Neural cell (in vitro differentiated cells): ENCODE results near the gene ASIC3.

Experiments
- EP300 ChIP-seq: fragments of 450-650 bp; conservative IDR thresholded peaks from 2 replicates; pipeline ENCODE4 v1.6.1; 2014; ENCODE audit warnings: antibody characterized with exemption, mild to moderate bottlenecking, moderate library complexity; ENCODE audit not compliant: poor library complexity, severe bottlenecking
- EZH2 ChIP-seq: fragments of 200-600, 300-800 bp; shearing (Covaris generic), sonication (generic); IDR thresholded peaks from 2 replicates; pipeline ENCODE4 v1.6.1; 2014; ENCODE audit warnings: antibody characterized with exemption, low read length, borderline replicate concordance, mild to moderate bottlenecking; ENCODE audit not compliant: insufficient read depth, poor library complexity, severe bottlenecking
- MXI1 ChIP-seq: fragments of 450-650 bp; conservative IDR thresholded peaks from 2 replicates; pipeline ENCODE4 v1.6.1; 2014; ENCODE audit warnings: antibody characterized with exemption, mild to moderate bottlenecking; ENCODE audit not compliant: poor library complexity, severe bottlenecking
- POLR2AphosphoS5 ChIP-seq: IDR thresholded peaks from 2 replicates; pipeline ENCODE4 v1.6.1; 2012
- TF ChIP-seq, protein P1 (sequence below): fragments of 450-650 bp; IDR thresholded peaks from 2 replicates; pipeline ENCODE4 v1.5.1; 2014; ENCODE audit warnings: antibody characterized with exemption, mild to moderate bottlenecking, moderate library complexity; ENCODE audit not compliant: poor library complexity, severe bottlenecking
- TF ChIP-seq, protein P2 (sequence below): IDR thresholded peaks from 2 replicates; pipeline ENCODE4 v1.6.1; 2012; ENCODE audit warnings: borderline replicate concordance

DNA sequence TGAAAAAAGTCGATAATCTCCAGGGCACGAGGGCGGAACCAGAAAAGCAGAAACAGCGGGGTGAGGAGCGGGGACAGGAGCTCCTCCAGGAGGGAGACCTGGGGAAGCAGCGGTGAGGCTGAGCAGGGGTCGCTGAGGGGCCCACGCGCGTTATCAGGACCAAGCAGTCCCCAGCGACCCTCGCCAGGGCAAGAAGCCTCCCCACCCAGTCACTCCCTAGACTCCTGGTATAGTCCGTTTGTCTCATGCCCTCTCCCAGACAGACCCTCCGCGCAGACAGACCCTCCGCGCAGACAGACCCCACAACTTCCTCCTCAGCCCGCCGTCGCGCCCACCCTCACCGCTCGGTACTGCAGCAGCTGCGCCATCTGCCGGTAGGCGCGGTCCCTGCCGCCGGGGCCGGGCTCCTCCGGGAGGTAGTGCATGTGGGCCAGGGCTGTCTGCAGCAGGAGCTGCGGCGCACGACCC lies 30.3 kb upstream of the ASIC3 start:
- TF ChIP-seq, protein P1, sequence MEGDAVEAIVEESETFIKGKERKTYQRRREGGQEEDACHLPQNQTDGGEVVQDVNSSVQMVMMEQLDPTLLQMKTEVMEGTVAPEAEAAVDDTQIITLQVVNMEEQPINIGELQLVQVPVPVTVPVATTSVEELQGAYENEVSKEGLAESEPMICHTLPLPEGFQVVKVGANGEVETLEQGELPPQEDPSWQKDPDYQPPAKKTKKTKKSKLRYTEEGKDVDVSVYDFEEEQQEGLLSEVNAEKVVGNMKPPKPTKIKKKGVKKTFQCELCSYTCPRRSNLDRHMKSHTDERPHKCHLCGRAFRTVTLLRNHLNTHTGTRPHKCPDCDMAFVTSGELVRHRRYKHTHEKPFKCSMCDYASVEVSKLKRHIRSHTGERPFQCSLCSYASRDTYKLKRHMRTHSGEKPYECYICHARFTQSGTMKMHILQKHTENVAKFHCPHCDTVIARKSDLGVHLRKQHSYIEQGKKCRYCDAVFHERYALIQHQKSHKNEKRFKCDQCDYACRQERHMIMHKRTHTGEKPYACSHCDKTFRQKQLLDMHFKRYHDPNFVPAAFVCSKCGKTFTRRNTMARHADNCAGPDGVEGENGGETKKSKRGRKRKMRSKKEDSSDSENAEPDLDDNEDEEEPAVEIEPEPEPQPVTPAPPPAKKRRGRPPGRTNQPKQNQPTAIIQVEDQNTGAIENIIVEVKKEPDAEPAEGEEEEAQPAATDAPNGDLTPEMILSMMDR: peak; percentile 91
- no peak for TF ChIP-seq POLR2AphosphoS5
- TF ChIP-seq EZH2: no peak
- TF ChIP-seq EP300: no peak
- TF ChIP-seq, protein P2, sequence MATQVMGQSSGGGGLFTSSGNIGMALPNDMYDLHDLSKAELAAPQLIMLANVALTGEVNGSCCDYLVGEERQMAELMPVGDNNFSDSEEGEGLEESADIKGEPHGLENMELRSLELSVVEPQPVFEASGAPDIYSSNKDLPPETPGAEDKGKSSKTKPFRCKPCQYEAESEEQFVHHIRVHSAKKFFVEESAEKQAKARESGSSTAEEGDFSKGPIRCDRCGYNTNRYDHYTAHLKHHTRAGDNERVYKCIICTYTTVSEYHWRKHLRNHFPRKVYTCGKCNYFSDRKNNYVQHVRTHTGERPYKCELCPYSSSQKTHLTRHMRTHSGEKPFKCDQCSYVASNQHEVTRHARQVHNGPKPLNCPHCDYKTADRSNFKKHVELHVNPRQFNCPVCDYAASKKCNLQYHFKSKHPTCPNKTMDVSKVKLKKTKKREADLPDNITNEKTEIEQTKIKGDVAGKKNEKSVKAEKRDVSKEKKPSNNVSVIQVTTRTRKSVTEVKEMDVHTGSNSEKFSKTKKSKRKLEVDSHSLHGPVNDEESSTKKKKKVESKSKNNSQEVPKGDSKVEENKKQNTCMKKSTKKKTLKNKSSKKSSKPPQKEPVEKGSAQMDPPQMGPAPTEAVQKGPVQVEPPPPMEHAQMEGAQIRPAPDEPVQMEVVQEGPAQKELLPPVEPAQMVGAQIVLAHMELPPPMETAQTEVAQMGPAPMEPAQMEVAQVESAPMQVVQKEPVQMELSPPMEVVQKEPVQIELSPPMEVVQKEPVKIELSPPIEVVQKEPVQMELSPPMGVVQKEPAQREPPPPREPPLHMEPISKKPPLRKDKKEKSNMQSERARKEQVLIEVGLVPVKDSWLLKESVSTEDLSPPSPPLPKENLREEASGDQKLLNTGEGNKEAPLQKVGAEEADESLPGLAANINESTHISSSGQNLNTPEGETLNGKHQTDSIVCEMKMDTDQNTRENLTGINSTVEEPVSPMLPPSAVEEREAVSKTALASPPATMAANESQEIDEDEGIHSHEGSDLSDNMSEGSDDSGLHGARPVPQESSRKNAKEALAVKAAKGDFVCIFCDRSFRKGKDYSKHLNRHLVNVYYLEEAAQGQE: no peak
- TF ChIP-seq MXI1: no peak
